Sigmoid colon (tissue), 7 donors: ENCODE measurements around the gene CACNA1D. TPM values are rescaled to one million over a fixed set of nuclear protein-coding genes. Genes with fewer than 3 reads are reported as not detected.
A peak's percentile ranks its signal among the peaks of the same experiment; 100 is the strongest.

Source experiments
- DNase-seq: peaks from one replicate; pipeline ENCODE4 v3.0.0-alpha.2; 2019
- H3K27ac ChIP-seq, 4 donors: fragments of 200-600 bp; sonication (generic); one replicate each; pipeline ENCODE4 v1.5.1; 2016 to 2019; ENCODE audit warnings: mild to moderate bottlenecking in 1 of 4
- H3K27me3 ChIP-seq, 3 donors: fragments of 200-600 bp; sonication (generic); one replicate each; pipeline ENCODE4 v1.5.1; 2019; ENCODE audit warnings: mild to moderate bottlenecking in 1 of 3
- H3K36me3 ChIP-seq, 4 donors: fragments of 200-600 bp; sonication (generic); one replicate each; pipeline ENCODE4 v1.5.1; 2016 to 2019
- H3K4me1 ChIP-seq, 4 donors: fragments of 200-600 bp; sonication (generic); one replicate each; pipeline ENCODE4 v1.5.1; 2017 to 2019
- H3K4me3 ChIP-seq, 4 donors: fragments of 200-600 bp; sonication (generic); one replicate each; pipeline ENCODE4 v1.5.1; 2017 to 2019; ENCODE audit warnings: mild to moderate bottlenecking in 2 of 4, moderate library complexity in 1 of 4
- H3K9me3 ChIP-seq, 4 donors: fragments of 200-600 bp in 3 of 4; sonication (generic) in 3 of 4; one replicate each; pipeline versions ENCODE4 v1.5.1 to v1.6.1; 2013 to 2019
- CTCF ChIP-seq, 4 experiments: fragments of 450-650 bp in 3 of 4; fragments of 200-600 bp in 1 of 4; IDR thresholded peaks; one replicate each; pipeline ENCODE4 v1.5.1; 2016 to 2019; ENCODE audit warnings: antibody characterized with exemption in 4 of 4, mild to moderate bottlenecking in 3 of 4, moderate library complexity in 2 of 4
- EP300 ChIP-seq, 4 donors: sonication (generic); formaldehyde crosslinking; IDR thresholded peaks; one replicate each; pipeline ENCODE4 v1.6.1; 2017; ENCODE audit warnings: antibody characterized with exemption in 4 of 4
- POLR2A ChIP-seq, 2 donors: fragments of 450-650 bp; IDR thresholded peaks; one replicate each; pipeline ENCODE4 v1.6.1; 2016; ENCODE audit warnings: antibody characterized with exemption in 2 of 2, mild to moderate bottlenecking in 2 of 2, moderate library complexity in 2 of 2
- POLR2AphosphoS5 ChIP-seq, 4 donors: sonication (generic); formaldehyde crosslinking; IDR thresholded peaks; one replicate each; pipeline ENCODE4 v1.6.1; 2017; ENCODE audit warnings: antibody characterized with exemption in 4 of 4
- WGBS, 2 donors: extraction: QIAGEN DNeasy Blood & Tissue Kit; methylation state at CpG; one replicate each; pipeline ENCODE4 v1.1.7; 2013; 5-methylcytosine and 5-hydroxymethylcytosine counted together
- intact Hi-C: fragments of 100-400 bp; cut with DNase I; formaldehyde crosslinking; loops from one replicate; pipeline ENCODE4 v1.15.1; 2023
- polyA plus RNA-seq, 3 donors: library from polyadenylated mRNA; stranded (reverse); fragments of 200-250 nt; gene quantifications; one replicate each; pipeline ENCODE4 v1.2.3, GENCODE V29; 2013
- total RNA-seq, 4 donors: library from RNA; depleted of rRNA; stranded (reverse); fragments of >200 nt; gene quantifications; one replicate each; pipeline ENCODE4 v1.1.0, GENCODE V29; 2016
- donor health status: healthy with polysubstance abuse.
- donor health status: Bipolar disorder and iron deficiency.
- donor health status: healthy.

Gene CACNA1D
- total and polyA plus RNA-seq, 7 donors: 1.2 to 9.7 (median 4.8) TPM

GRCh38 chr3:53772562-53772961, 278.2 kb downstream of the CACNA1D start:
- 88 to 91% methylated on average over 14 of the region's 14 CpGs for WGBS, 2 donors
- intact Hi-C loops: no loop called here
- DNase-seq: no peak
- no peak for TF ChIP-seq POLR2A (IDR thresholded peaks at IDR 0.05)
- TF ChIP-seq CTCF (IDR thresholded peaks at IDR 0.05): no peak
- TF ChIP-seq POLR2AphosphoS5 (IDR thresholded peaks at IDR 0.05): no peak
- no peak for TF ChIP-seq EP300 (IDR thresholded peaks at IDR 0.05)
- Histone ChIP-seq H3K36me3 (no peaks in the 10 kb centered on the region), H3K27ac (peak overlapping the region in 1 of 4 donors; percentile 49), H3K4me1 (peaks cover 0 to 16% (median 10%) of the 10 kb centered on the region in 4 donors), H3K27me3 (no peaks in the 10 kb centered on the region), H3K9me3 (no peaks in the 10 kb centered on the region), H3K4me3 (no peak overlapping the region)

GRCh38 chr3:53773021-53773436, 278.6 kb downstream of the CACNA1D start:
- Histone ChIP-seq H3K27me3 (no peaks in the 10 kb centered on the region), H3K9me3 (no peaks in the 10 kb centered on the region), H3K27ac (peak overlapping the region in 1 of 4 donors; percentile 49), H3K4me1 (peaks cover 0 to 16% (median 10%) of the 10 kb centered on the region in 4 donors), H3K36me3 (no peaks in the 10 kb centered on the region), H3K4me3 (no peak overlapping the region)
- TF ChIP-seq EP300 (IDR thresholded peaks at IDR 0.05): no peak
- no peak for TF ChIP-seq POLR2A (IDR thresholded peaks at IDR 0.05)
- TF ChIP-seq POLR2AphosphoS5 (IDR thresholded peaks at IDR 0.05): no peak
- TF ChIP-seq CTCF (IDR thresholded peaks at IDR 0.05): no peak
- intact Hi-C loops: no loop called here
- DNase-seq: no peak
- 78 to 87% methylated on average over 5 of the region's 5 CpGs for WGBS, 2 donors

- intact Hi-C loops: no loop called here
Observed at GRCh38 chr3:53773611-53774368, 279.4 kb downstream of the CACNA1D start.

GRCh38 chr3:53774414-53774813, 280.0 kb downstream of the CACNA1D start:
- Histone ChIP-seq H3K9me3 (no peaks in the 10 kb centered on the region), H3K4me1 (peaks cover 0 to 16% (median 10%) of the 10 kb centered on the region in 4 donors), H3K27me3 (no peaks in the 10 kb centered on the region), H3K36me3 (no peaks in the 10 kb centered on the region), H3K4me3 (no peak overlapping the region), H3K27ac (no peak overlapping the region)
- intact Hi-C loops: no loop called here
- no peak for DNase-seq
- WGBS, 2 donors: 73 to 86% methylated on average over 8 of the region's 8 CpGs
- TF ChIP-seq POLR2AphosphoS5 (IDR thresholded peaks at IDR 0.05) (no peak), EP300 (IDR thresholded peaks at IDR 0.05) (no peak), CTCF (IDR thresholded peaks at IDR 0.05) (no peak), POLR2A (IDR thresholded peaks at IDR 0.05) (no peak)

More at GRCh38 chr3:53773611-53774368, 279.4 kb downstream of the CACNA1D start:
- Histone ChIP-seq H3K36me3 (no peaks in the 10 kb centered on the region), H3K9me3 (no peaks in the 10 kb centered on the region), H3K27ac (peak overlapping the region in 1 of 4 donors; percentile 49), H3K4me1 (peaks cover 0 to 16% (median 10%) of the 10 kb centered on the region in 4 donors), H3K4me3 (no peak overlapping the region), H3K27me3 (no peaks in the 10 kb centered on the region)
- TF ChIP-seq CTCF (IDR thresholded peaks at IDR 0.05) (no peak), POLR2AphosphoS5 (IDR thresholded peaks at IDR 0.05) (peak in 1 of 4 donors; percentile 41), POLR2A (IDR thresholded peaks at IDR 0.05) (no peak), EP300 (IDR thresholded peaks at IDR 0.05) (no peak)
- 71 to 83% methylated on average over 10 of the region's 10 CpGs for WGBS, 2 donors
- no peak for DNase-seq
